Panc1 (cell line): ENCODE data around the gene EDEM3.

Experiments used
- POLR2AphosphoS5 ChIP-seq: IDR thresholded peaks from 2 replicates; pipeline ENCODE4 v1.6.1; 2012; ENCODE audit warnings: mild to moderate bottlenecking, low read depth, low read length, moderate library complexity
- SIN3A ChIP-seq: IDR thresholded peaks from 2 replicates; pipeline ENCODE4 v1.6.1; 2012; ENCODE audit warnings: low read depth, mild to moderate bottlenecking, low read length, moderate library complexity, borderline replicate concordance; ENCODE audit not compliant: insufficient read depth
- TCF7L2 ChIP-seq: IDR thresholded peaks from 2 replicates; pipeline ENCODE4 v1.6.1; 2011; ENCODE audit warnings: mild to moderate bottlenecking, low read depth, low read length, inconsistent platforms
- TF ChIP-seq, protein P1 (sequence below): fragments of 450-650 bp; IDR thresholded peaks from 2 replicates; pipeline ENCODE4 v1.5.1; 2017; ENCODE audit warnings: mild to moderate bottlenecking

DNA sequence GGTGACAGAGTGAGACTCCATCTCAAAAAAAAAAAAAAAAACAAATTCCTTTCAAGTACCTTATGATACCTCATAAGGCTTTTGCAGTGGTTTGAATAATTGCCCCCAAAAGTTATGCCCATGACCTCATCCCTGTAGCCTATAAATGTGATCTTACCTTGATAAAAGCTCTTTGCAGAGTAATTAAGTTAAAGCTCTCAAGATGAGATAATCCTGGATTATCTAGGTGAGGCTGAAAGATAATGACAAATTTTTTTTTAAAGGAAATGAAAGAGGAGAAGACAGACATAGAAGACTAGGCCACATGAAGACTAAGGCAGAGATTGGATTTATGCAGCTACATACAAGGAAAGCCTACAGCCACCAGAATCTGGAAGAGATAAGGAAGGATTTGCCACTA is 20.7 kb upstream of the EDEM3 start:
- TF ChIP-seq, protein P1, sequence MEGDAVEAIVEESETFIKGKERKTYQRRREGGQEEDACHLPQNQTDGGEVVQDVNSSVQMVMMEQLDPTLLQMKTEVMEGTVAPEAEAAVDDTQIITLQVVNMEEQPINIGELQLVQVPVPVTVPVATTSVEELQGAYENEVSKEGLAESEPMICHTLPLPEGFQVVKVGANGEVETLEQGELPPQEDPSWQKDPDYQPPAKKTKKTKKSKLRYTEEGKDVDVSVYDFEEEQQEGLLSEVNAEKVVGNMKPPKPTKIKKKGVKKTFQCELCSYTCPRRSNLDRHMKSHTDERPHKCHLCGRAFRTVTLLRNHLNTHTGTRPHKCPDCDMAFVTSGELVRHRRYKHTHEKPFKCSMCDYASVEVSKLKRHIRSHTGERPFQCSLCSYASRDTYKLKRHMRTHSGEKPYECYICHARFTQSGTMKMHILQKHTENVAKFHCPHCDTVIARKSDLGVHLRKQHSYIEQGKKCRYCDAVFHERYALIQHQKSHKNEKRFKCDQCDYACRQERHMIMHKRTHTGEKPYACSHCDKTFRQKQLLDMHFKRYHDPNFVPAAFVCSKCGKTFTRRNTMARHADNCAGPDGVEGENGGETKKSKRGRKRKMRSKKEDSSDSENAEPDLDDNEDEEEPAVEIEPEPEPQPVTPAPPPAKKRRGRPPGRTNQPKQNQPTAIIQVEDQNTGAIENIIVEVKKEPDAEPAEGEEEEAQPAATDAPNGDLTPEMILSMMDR: no peak
- no peak for TF ChIP-seq POLR2AphosphoS5
- no peak for TF ChIP-seq SIN3A
- TF ChIP-seq TCF7L2: no peak
